HEK293 (cell line): ENCODE results near the gene MCTP1.

Experiments used
- CTCF ChIA-PET: fragments of 350-600 bp; formaldehyde crosslinking; extraction: SDS; loops from one replicate; lab custom pipeline; 2021; ENCODE audit warnings: antibody characterized with exemption; lab: Yijun Ruan, JAX
- POLR2A ChIA-PET: fragments of 300-600 bp; formaldehyde crosslinking; extraction: SDS; loops from one replicate; lab custom pipeline; 2020; ENCODE audit warnings: antibody characterized with exemption, inconsistent platforms; lab: Yijun Ruan, JAX
- H3K27ac ChIP-seq: fragments of 200-500 bp; sonication (Bioruptor generic); 2 replicates; pipeline ENCODE4 v1.5.1; 2014; ENCODE audit warnings: low read depth, low read length, control low read depth, inconsistent platforms; ENCODE audit errors: extremely low read depth
- H3K36me3 ChIP-seq, 2 experiments: fragments of 200-500 bp in 1 of 2; sonication (Bioruptor generic) in 1 of 2; 1 replicate in 1 of 2; 2 replicates in 1 of 2; pipeline ENCODE4 v1.5.1; 2014 to 2017; ENCODE audit warnings: inconsistent platforms in 2 of 2, low read length in 2 of 2; ENCODE audit not compliant: control insufficient read depth in 2 of 2, insufficient read depth in 1 of 2
- H3K4me1 ChIP-seq: fragments of 200-500 bp; sonication (Bioruptor generic); 2 replicates; pipeline ENCODE4 v1.5.1; 2014; ENCODE audit warnings: mild to moderate bottlenecking, low read length, inconsistent platforms; ENCODE audit not compliant: control insufficient read depth, insufficient read depth
- H3K4me3 ChIP-seq: 2 replicates; pipeline ENCODE4 v1.5.1; 2011; ENCODE audit warnings: low read depth, mild to moderate bottlenecking, control low read depth, low read length, moderate library complexity
- H3K9me3 ChIP-seq: fragments of 200-500 bp; sonication (Bioruptor generic); 2 replicates; pipeline ENCODE4 v1.5.1; 2014; ENCODE audit warnings: low read depth, low read length, inconsistent platforms; ENCODE audit not compliant: control insufficient read depth, insufficient read depth
- GFI1B ChIP-seq: fragments of 450-650 bp; formaldehyde crosslinking; IDR thresholded peaks from 2 replicates; pipeline ENCODE4 v1.5.1; 2016; ENCODE audit warnings: missing biosample characterization, missing genetic modification characterization
- GLIS1 ChIP-seq: fragments of 450-650 bp; formaldehyde crosslinking; IDR thresholded peaks from 2 replicates; pipeline ENCODE4 v1.5.1; 2016; ENCODE audit warnings: missing biosample characterization, missing genetic modification characterization
- KLF10 ChIP-seq: fragments of 450-650 bp; IDR thresholded peaks from 2 replicates; pipeline ENCODE4 v1.5.1; 2018; ENCODE audit warnings: missing biosample characterization, mild to moderate bottlenecking, missing genetic modification characterization
- KLF9 ChIP-seq: fragments of 450-650 bp; formaldehyde crosslinking; IDR thresholded peaks from 2 replicates; pipeline ENCODE4 v1.5.1; 2016; ENCODE audit warnings: missing biosample characterization, missing genetic modification characterization, low read depth
- MYNN ChIP-seq: fragments of 450-650 bp; formaldehyde crosslinking; IDR thresholded peaks from 2 replicates; pipeline ENCODE4 v1.5.1; 2016; ENCODE audit warnings: missing biosample characterization, missing genetic modification characterization, borderline replicate concordance
- MZF1 ChIP-seq: fragments of 450-650 bp; formaldehyde crosslinking; IDR thresholded peaks from 2 replicates; pipeline ENCODE4 v1.5.1; 2017; ENCODE audit warnings: missing biosample characterization, missing genetic modification characterization, borderline replicate concordance
- PRDM6 ChIP-seq: fragments of 450-650 bp; formaldehyde crosslinking; IDR thresholded peaks from 2 replicates; pipeline ENCODE4 v1.5.1; 2017; ENCODE audit warnings: missing biosample characterization, missing genetic modification characterization
- REPIN1 ChIP-seq: fragments of 450-650 bp; formaldehyde crosslinking; IDR thresholded peaks from 2 replicates; pipeline ENCODE4 v1.5.1; 2017; ENCODE audit warnings: missing biosample characterization, missing genetic modification characterization, low read depth
- SCRT2 ChIP-seq: fragments of 450-650 bp; formaldehyde crosslinking; IDR thresholded peaks from 2 replicates; pipeline ENCODE4 v1.5.1; 2016; ENCODE audit warnings: missing biosample characterization, missing genetic modification characterization
- SP2 ChIP-seq: fragments of 450-650 bp; formaldehyde crosslinking; IDR thresholded peaks from 2 replicates; pipeline ENCODE4 v1.5.1; 2016; ENCODE audit warnings: missing biosample characterization, missing genetic modification characterization
- ZBTB48 ChIP-seq: fragments of 450-650 bp; formaldehyde crosslinking; IDR thresholded peaks from 2 replicates; pipeline ENCODE4 v1.5.1; 2016; ENCODE audit warnings: missing biosample characterization, missing genetic modification characterization
- ZBTB7A ChIP-seq: fragments of 450-650 bp; formaldehyde crosslinking; IDR thresholded peaks from 2 replicates; pipeline ENCODE4 v1.5.1; 2016; ENCODE audit warnings: low read depth, missing biosample characterization, missing genetic modification characterization
- ZNF112 ChIP-seq: fragments of 450-650 bp; formaldehyde crosslinking; IDR thresholded peaks from 2 replicates; pipeline ENCODE4 v1.5.0; 2017; ENCODE audit warnings: missing biosample characterization, missing genetic modification characterization
- ZNF16 ChIP-seq: fragments of 450-650 bp; formaldehyde crosslinking; IDR thresholded peaks from 2 replicates; pipeline ENCODE4 v1.5.1; 2016; ENCODE audit warnings: low read depth, missing biosample characterization, missing genetic modification characterization
- ZNF211 ChIP-seq: fragments of 450-650 bp; formaldehyde crosslinking; IDR thresholded peaks from 2 replicates; pipeline ENCODE4 v1.5.1; 2016; ENCODE audit warnings: low read depth, missing biosample characterization, missing genetic modification characterization
- ZNF501 ChIP-seq: fragments of 450-650 bp; formaldehyde crosslinking; IDR thresholded peaks from 2 replicates; pipeline ENCODE4 v1.5.1; 2016; ENCODE audit warnings: missing biosample characterization, missing genetic modification characterization
- ZNF521 ChIP-seq: fragments of 450-650 bp; formaldehyde crosslinking; IDR thresholded peaks from 2 replicates; pipeline ENCODE4 v1.5.1; 2017; ENCODE audit warnings: missing biosample characterization, mild to moderate bottlenecking, missing genetic modification characterization
- ZNF596 ChIP-seq: fragments of 450-650 bp; IDR thresholded peaks from 2 replicates; pipeline ENCODE4 v1.5.0; 2018; ENCODE audit warnings: missing biosample characterization, mild to moderate bottlenecking, missing genetic modification characterization, moderate library complexity
- ZNF707 ChIP-seq: fragments of 450-650 bp; formaldehyde crosslinking; IDR thresholded peaks from 2 replicates; pipeline ENCODE4 v1.5.1; 2016; ENCODE audit warnings: missing biosample characterization, missing genetic modification characterization
- ZNF830 ChIP-seq: fragments of 450-650 bp; IDR thresholded peaks from 2 replicates; pipeline ENCODE4 v1.5.0; 2018; ENCODE audit warnings: missing biosample characterization, missing genetic modification characterization, low read depth, mild to moderate bottlenecking, moderate library complexity
- ZSCAN23 ChIP-seq: fragments of 450-650 bp; formaldehyde crosslinking; IDR thresholded peaks from 2 replicates; pipeline ENCODE4 v1.5.1; 2016; ENCODE audit warnings: missing biosample characterization, missing genetic modification characterization
- TF ChIP-seq, protein P1 (sequence below): fragments of 450-650 bp; formaldehyde crosslinking; IDR thresholded peaks from 2 replicates; pipeline ENCODE4 v1.5.1; 2016; ENCODE audit warnings: missing biosample characterization, missing genetic modification characterization
- TF ChIP-seq, protein P2 (sequence below): fragments of 450-650 bp; IDR thresholded peaks from 2 replicates; pipeline ENCODE4 v1.5.1; 2018; ENCODE audit warnings: missing biosample characterization, mild to moderate bottlenecking, missing genetic modification characterization

Gene MCTP1

DNA sequence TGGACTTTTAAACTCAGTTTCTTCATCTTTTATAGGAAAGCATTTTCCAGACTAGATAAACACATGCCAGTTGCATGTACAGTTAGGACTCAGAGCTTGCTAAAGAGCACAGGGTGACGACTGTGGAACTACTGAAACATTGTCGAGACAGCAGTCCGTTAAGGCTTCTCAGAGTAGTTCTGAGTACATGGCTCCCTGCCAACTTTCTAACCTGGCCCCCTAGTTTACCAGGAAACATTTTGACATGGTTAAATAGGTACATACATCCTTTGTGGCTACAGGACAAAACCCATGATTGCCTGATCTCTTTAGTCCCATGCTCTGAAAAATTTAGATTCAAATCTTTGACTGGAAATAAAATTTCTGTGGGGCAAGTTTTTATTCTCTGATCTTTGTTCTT lies 536.7 kb downstream of the MCTP1 start:
- H3K27ac ChIP-seq = no peak overlapping the region
- TF ChIP-seq, protein P1, sequence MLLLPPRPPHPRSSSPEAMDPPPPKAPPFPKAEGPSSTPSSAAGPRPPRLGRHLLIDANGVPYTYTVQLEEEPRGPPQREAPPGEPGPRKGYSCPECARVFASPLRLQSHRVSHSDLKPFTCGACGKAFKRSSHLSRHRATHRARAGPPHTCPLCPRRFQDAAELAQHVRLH (tag by site-specific recombination) = no peak
- TF ChIP-seq ZSCAN23 (tag by site-specific recombination) = no peak
- no peak for TF ChIP-seq KLF9 (tag by site-specific recombination)
- no peak for TF ChIP-seq ZNF501
- no peak for TF ChIP-seq REPIN1 (tag by site-specific recombination)
- TF ChIP-seq PRDM6 (tag by site-specific recombination) = no peak
- no peak for TF ChIP-seq MYNN (tag by site-specific recombination)
- TF ChIP-seq ZNF211 (tag by site-specific recombination) = no peak
- no peak for TF ChIP-seq ZNF830
- TF ChIP-seq, all 188 proteins: peak for 0
- Histone ChIP-seq H3K36me3 (no peaks in the 10 kb centered on the region), H3K4me1 (no peaks in the 10 kb centered on the region), H3K9me3 (no peaks in the 10 kb centered on the region), H3K4me3 (no peak overlapping the region)
- POLR2A ChIA-PET = no interaction called here
- CTCF ChIA-PET = interaction anchor here (0.6 to 2.4 kb wide), 2 partner anchors 11 to 84 kb away, joined by 3 to 11 read pairs; no protein-coding TSS in a partner anchor

- H3K36me3 ChIP-seq = no peaks in the 10 kb centered on the region
- H3K27ac ChIP-seq = no peak overlapping the region
- H3K4me1 ChIP-seq = no peaks in the 10 kb centered on the region
- TF ChIP-seq ZNF112 (tag by site-specific recombination) (no peak), ZNF521 (tag by site-specific recombination) (no peak), KLF10 (tag by site-specific recombination) (no peak), ZBTB7A (tag by site-specific recombination) (no peak), SCRT2 (tag by site-specific recombination) (no peak), ZNF16 (no peak), MZF1 (tag by site-specific recombination) (no peak), SP2 (tag by site-specific recombination) (no peak), ZNF596 (tag by site-specific recombination) (no peak), ZSCAN23 (tag by site-specific recombination) (no peak), GFI1B (tag by site-specific recombination) (no peak), ZNF707 (no peak), GLIS1 (tag by site-specific recombination) (no peak), ZBTB48 (tag by site-specific recombination) (no peak)
- TF ChIP-seq, protein P2, sequence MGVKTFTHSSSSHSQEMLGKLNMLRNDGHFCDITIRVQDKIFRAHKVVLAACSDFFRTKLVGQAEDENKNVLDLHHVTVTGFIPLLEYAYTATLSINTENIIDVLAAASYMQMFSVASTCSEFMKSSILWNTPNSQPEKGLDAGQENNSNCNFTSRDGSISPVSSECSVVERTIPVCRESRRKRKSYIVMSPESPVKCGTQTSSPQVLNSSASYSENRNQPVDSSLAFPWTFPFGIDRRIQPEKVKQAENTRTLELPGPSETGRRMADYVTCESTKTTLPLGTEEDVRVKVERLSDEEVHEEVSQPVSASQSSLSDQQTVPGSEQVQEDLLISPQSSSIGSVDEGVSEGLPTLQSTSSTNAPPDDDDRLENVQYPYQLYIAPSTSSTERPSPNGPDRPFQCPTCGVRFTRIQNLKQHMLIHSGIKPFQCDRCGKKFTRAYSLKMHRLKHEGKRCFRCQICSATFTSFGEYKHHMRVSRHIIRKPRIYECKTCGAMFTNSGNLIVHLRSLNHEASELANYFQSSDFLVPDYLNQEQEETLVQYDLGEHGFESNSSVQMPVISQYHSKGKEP (tag by site-specific recombination) = no peak
- no peaks in the 10 kb centered on the region for H3K9me3 ChIP-seq
- POLR2A ChIA-PET = no interaction called here
- H3K4me3 ChIP-seq = no peak overlapping the region
- CTCF ChIA-PET = interaction anchor here (0.6 to 2.4 kb wide), 2 partner anchors 10 to 1140 kb away, joined by 3 to 11 read pairs; no protein-coding TSS in a partner anchor
Measured at GRCh38 chr5:94747371-94747770, 537.5 kb downstream of the MCTP1 start.
